K562 (cell line): ENCODE results near the gene HOXC10. TPM values are rescaled to one million over a fixed set of nuclear protein-coding genes. Genes with fewer than 3 reads are reported as not detected.

Source experiments
- ATAC-seq: fragments of 200-7000 bp; cut with Tn5 transposase; 3 replicates; pipeline ENCODE4 v1.9.1; 2020; ENCODE audit warnings: moderate library complexity
- BruUV-seq: library from RNA; stranded (reverse); fragments of 400-500 nt; replicated peaks from 2 replicates; lab custom pipeline; 2021; lab: Mats Ljungman, UMichigan
- CTCF ChIA-PET: fragments of 300-600 bp; formaldehyde crosslinking; extraction: SDS; loops from one replicate; lab custom pipeline; 2021; ENCODE audit warnings: low intra/inter-chr PET ratio; lab: Yijun Ruan, JAX
- POLR2A ChIA-PET: fragments of 300-600, 350-650 bp; sonication (Branson Sonifier 250); formaldehyde crosslinking; extraction: SDS; loops from one replicate; lab custom pipeline; 2021; ENCODE audit warnings: antibody characterized with exemption, inconsistent platforms; lab: Yijun Ruan, JAX
- DNase-seq, 4 experiments: peaks; one replicate each; pipeline versions ENCODE4 v3.0.0 to v3.0.0-alpha.2; 2011 to 2018; ENCODE audit warnings: low spot score in 3 of 4, mixed read lengths in 3 of 4; ENCODE audit errors: extremely low read depth in 1 of 4
- FAIRE-seq: peaks from 2 replicates; lab custom pipeline; 2011; peaks lifted over from hg19 to GRCh38; lab: Jason Lieb, UNC
- H2AFZ ChIP-seq: 2 replicates; pipeline ENCODE4 v1.6.0; 2011; ENCODE audit warnings: low read depth, low read length, control low read depth, inconsistent platforms
- H3K27ac ChIP-seq: fragments of 200-600 bp; 3 replicates; pipeline ENCODE4 v1.8.0; 2011; ENCODE audit warnings: low read depth, mild to moderate bottlenecking, control low read depth, inconsistent platforms, low read length, moderate library complexity, mixed read lengths; ENCODE audit errors: extremely low read depth
- H3K27me3 ChIP-seq, 2 experiments: fragments of 300-600 bp in 1 of 2; 2 replicates in 1 of 2; 3 replicates in 1 of 2; pipeline versions ENCODE4 v1.6.0 to v1.8.0; 2011; ENCODE audit warnings: inconsistent platforms in 2 of 2, low read length in 2 of 2, mild to moderate bottlenecking in 1 of 2, mixed read lengths in 1 of 2, moderate library complexity in 1 of 2; ENCODE audit not compliant: control insufficient read depth in 2 of 2, insufficient read depth in 2 of 2
- H3K36me3 ChIP-seq: fragments of 300-600 bp; 3 replicates; pipeline ENCODE4 v1.8.0; 2011; ENCODE audit warnings: mild to moderate bottlenecking, low read length, inconsistent platforms; ENCODE audit not compliant: control insufficient read depth, insufficient read depth
- H3K4me1 ChIP-seq, 2 experiments: fragments of 200-600 bp in 1 of 2; replicated peaks in 1 of 2; 2 replicates in 1 of 2; 3 replicates in 1 of 2; pipeline versions ENCODE4 v1.5.1 to v1.8.0; 2011; ENCODE audit warnings: inconsistent platforms in 2 of 2, low read length in 2 of 2, mild to moderate bottlenecking in 1 of 2, mixed read lengths in 1 of 2, moderate library complexity in 1 of 2; ENCODE audit not compliant: control insufficient read depth in 2 of 2, insufficient read depth in 2 of 2
- H3K4me2 ChIP-seq: 2 replicates; pipeline ENCODE4 v1.6.1; 2011; ENCODE audit warnings: low read length, control low read depth, inconsistent platforms, mixed read lengths; ENCODE audit not compliant: insufficient read depth
- H3K4me3 ChIP-seq: fragments of 200-600 bp; sonication (generic), shearing (Covaris generic); 2 replicates; pipeline ENCODE4 v1.5.1; 2016; ENCODE audit warnings: control low read depth, inconsistent platforms
- H3K79me2 ChIP-seq: fragments of 200-600 bp; 3 replicates; pipeline ENCODE4 v1.8.0; 2011; ENCODE audit warnings: low read length, inconsistent platforms; ENCODE audit not compliant: control insufficient read depth, insufficient read depth
- H3K9ac ChIP-seq, 2 experiments: 2 replicates each; pipeline versions ENCODE4 v1.6.0 to v1.6.1; 2011; ENCODE audit warnings: low read depth in 2 of 2, low read length in 2 of 2, control low read depth in 1 of 2, inconsistent platforms in 1 of 2, mild to moderate bottlenecking in 1 of 2, mixed read lengths in 1 of 2; ENCODE audit not compliant: insufficient read depth in 1 of 2
- H3K9me1 ChIP-seq: one replicate; pipeline ENCODE4 v1.6.0; 2011; ENCODE audit warnings: inconsistent platforms, mild to moderate bottlenecking, low read length, moderate library complexity; ENCODE audit not compliant: control insufficient read depth, insufficient read depth
- H3K9me3 ChIP-seq: replicated peaks from 2 replicates; pipeline ENCODE4 v1.5.1; 2011; ENCODE audit warnings: low read depth, low read length, inconsistent platforms; ENCODE audit not compliant: control insufficient read depth, insufficient read depth
- H4K20me1 ChIP-seq: replicated peaks from 2 replicates; pipeline ENCODE4 v1.6.1; 2011; ENCODE audit warnings: low read length, inconsistent platforms, mixed read lengths; ENCODE audit not compliant: control insufficient read depth, insufficient read depth
- HNRNPK ChIP-seq: fragments of 200-400 bp; formaldehyde crosslinking; IDR thresholded peaks from one replicate; pipeline ENCODE4 v1.6.1; 2018; ENCODE audit warnings: mild to moderate bottlenecking, low read depth, low read length; ENCODE audit not compliant: poor library complexity, severe bottlenecking
- MCM5 ChIP-seq: fragments of 450-650 bp; IDR thresholded peaks from 2 replicates; pipeline ENCODE4 v1.6.1; 2016; ENCODE audit warnings: low read depth
- NCOA4 ChIP-seq: fragments of 450-650 bp; IDR thresholded peaks from 2 replicates; pipeline ENCODE4 v1.6.1; 2018; ENCODE audit warnings: mild to moderate bottlenecking; ENCODE audit not compliant: partially characterized antibody
- POU5F1 ChIP-seq: fragments of 150-350 bp; IDR thresholded peaks from 2 replicates; pipeline ENCODE4 v1.6.1; 2014; ENCODE audit warnings: borderline replicate concordance, low read length, low read depth, mild to moderate bottlenecking; ENCODE audit not compliant: partially characterized antibody
- TRIM25 ChIP-seq: fragments of 450-650 bp; IDR thresholded peaks from 2 replicates; pipeline ENCODE4 v1.7.0; 2016; ENCODE audit warnings: borderline replicate concordance
- YBX1 ChIP-seq: fragments of 450-650 bp; IDR thresholded peaks from 2 replicates; pipeline ENCODE4 v1.7.1; 2016; ENCODE audit warnings: mild to moderate bottlenecking
- ZNF696 ChIP-seq: fragments of 250-450 bp; sonication (Bioruptor Pico); conservative IDR thresholded peaks from 2 replicates; pipeline ENCODE4 v1.4.0; 2020; ENCODE audit warnings: mild to moderate bottlenecking, moderate library complexity
- WGBS: fragments of 100-300 bp; shearing (Covaris generic); methylation state at CpG from one replicate; pipeline ENCODE4 v1.1.6; 2016; ENCODE audit warnings: low coverage, mixed read lengths; ENCODE audit not compliant: insufficient coverage; ENCODE audit errors: missing lambda C conversion rate; 5-methylcytosine and 5-hydroxymethylcytosine counted together
- in situ Hi-C: fragments of 300-500 bp; cut with MboI; formaldehyde crosslinking; loops from 4 replicates; pipeline ENCODE4 v1.15.0; 2018; ENCODE audit warnings: inconsistent platforms, mixed read lengths
- intact Hi-C: fragments of 100-400 bp; cut with micrococcal nuclease; formaldehyde crosslinking; loops from 2 replicates; pipeline ENCODE4 v1.14.2; 2022
- polyA plus RNA-seq, 8 experiments: library from polyadenylated mRNA; depleted of rRNA in 4 of 8; stranded (reverse) in 5 of 8; unstranded in 3 of 8; fragments of >200 nt; fragmentation: Nextera tagmentation in 2 of 8; fragmentation: Illumina TruSeq in 1 of 8; extraction: Ambion mirVana in 2 of 8; extraction: Trizol in 1 of 8; gene quantifications; 2 replicates each; pipeline versions ENCODE4 v1.2.1 to v1.2.3, GENCODE V29; 2011 to 2014; ENCODE audit warnings: inconsistent platforms in 1 of 8, missing spikeins in 1 of 8
- total RNA-seq, 7 experiments: library from RNA; depleted of rRNA in 6 of 7; stranded (reverse); fragments of >200 nt in 6 of 7; fragmentation: Illumina TruSeq in 2 of 7; extraction: Trizol in 2 of 7; gene quantifications; 2 replicates each; pipeline versions ENCODE4 v1.2.1 to v1.2.3, GENCODE V29; 2011 to 2021; ENCODE audit warnings: low replicate concordance in 1 of 7
- TF ChIP-seq, protein P1 (sequence below): fragments of 450-650 bp; IDR thresholded peaks from 2 replicates; pipeline ENCODE4 v1.6.1; 2016; ENCODE audit warnings: low read depth, mild to moderate bottlenecking, moderate library complexity
- TF ChIP-seq, protein P2 (sequence below): sonication (generic); formaldehyde crosslinking; IDR thresholded peaks from 2 replicates; pipeline ENCODE4 v1.5.0; 2020; ENCODE audit warnings: missing genetic modification reagents

The HOXC10 gene
- total and polyA plus RNA-seq, 9 of the 15 experiments (the other 6 are each of a cell fraction or from before 2014, with no cell fraction given): 0.13 to 0.77 (median 0.35) TPM; not detected in 2

GRCh38 chr12:53951577-53952334 lies 33.2 kb upstream of the HOXC10 start:
- Histone ChIP-seq H3K4me1 (peaks cover 12 to 47% of the 10 kb centered on the region in 2 experiments; a peak in 4 of 5 replicates), H3K27me3 (peaks cover 47 to 66% of the 10 kb centered on the region in 2 experiments), H3K4me3 (no peak overlapping the region), H3K9me3 (no peaks in the 10 kb centered on the region), H3K9me1 (no peaks in the 10 kb centered on the region), H3K27ac (no peak overlapping the region), H3K79me2 (no peaks in the 10 kb centered on the region), H3K4me2 (no peak overlapping the region), H3K36me3 (no peaks in the 10 kb centered on the region), H3K9ac (0 out of 4 replicates have a peak overlapping the region, but pooled peaks of 1 of the 2 experiments have one; percentile 22), H4K20me1 (peaks cover 6% of the 10 kb centered on the region), H2AFZ (no peak overlapping the region)
- ATAC-seq (no peak), DNase-seq (no peak), FAIRE-seq (peak; percentile 52)
- 21% methylated on average over 46 of the region's 47 CpGs for WGBS
- CTCF ChIA-PET: no interaction called here
- POLR2A ChIA-PET: interaction anchor here (0.5 to 1.5 kb wide), 6 partner anchors 10 to 605 kb away, joined by 3 to 4 read pairs (median 4); no protein-coding TSS in a partner anchor
- intact Hi-C loops (loop anchor here (1.0 kb wide), 1 partner anchor 184 kb away; no protein-coding TSS in a partner anchor), in situ Hi-C loops (no loop called here)
- BruUV-seq: no TSS peak
- TF ChIP-seq TRIM25: no peak
- TF ChIP-seq POU5F1: no peak
- TF ChIP-seq MCM5: no peak
- no peak for TF ChIP-seq HNRNPK
- TF ChIP-seq YBX1: no peak
- no peak for TF ChIP-seq ZNF696 (CRISPR knock-in tag)
- TF ChIP-seq, protein P1, sequence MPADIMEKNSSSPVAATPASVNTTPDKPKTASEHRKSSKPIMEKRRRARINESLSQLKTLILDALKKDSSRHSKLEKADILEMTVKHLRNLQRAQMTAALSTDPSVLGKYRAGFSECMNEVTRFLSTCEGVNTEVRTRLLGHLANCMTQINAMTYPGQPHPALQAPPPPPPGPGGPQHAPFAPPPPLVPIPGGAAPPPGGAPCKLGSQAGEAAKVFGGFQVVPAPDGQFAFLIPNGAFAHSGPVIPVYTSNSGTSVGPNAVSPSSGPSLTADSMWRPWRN: no peak
- no peak for TF ChIP-seq NCOA4
- TF ChIP-seq, protein P2, sequence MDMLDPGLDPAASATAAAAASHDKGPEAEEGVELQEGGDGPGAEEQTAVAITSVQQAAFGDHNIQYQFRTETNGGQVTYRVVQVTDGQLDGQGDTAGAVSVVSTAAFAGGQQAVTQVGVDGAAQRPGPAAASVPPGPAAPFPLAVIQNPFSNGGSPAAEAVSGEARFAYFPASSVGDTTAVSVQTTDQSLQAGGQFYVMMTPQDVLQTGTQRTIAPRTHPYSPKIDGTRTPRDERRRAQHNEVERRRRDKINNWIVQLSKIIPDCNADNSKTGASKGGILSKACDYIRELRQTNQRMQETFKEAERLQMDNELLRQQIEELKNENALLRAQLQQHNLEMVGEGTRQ (CRISPR knock-in tag): no peak
